Lung (tissue), 16 donors: ENCODE results near the gene LUC7L. TPM values are rescaled to one million over a fixed set of nuclear protein-coding genes. Genes with fewer than 3 reads are reported as not detected.

Experiments used
- ATAC-seq: fragments of 200-7000 bp; cut with Tn5 transposase; one replicate; pipeline ENCODE4 v1.9.1; 2020; ENCODE audit warnings: moderate number of reproducible peaks; ENCODE audit not compliant: insufficient read depth, low FRiP score
- DNase-seq, 3 donors: peaks; one replicate each; pipeline ENCODE4 v3.0.0-alpha.2; 2013 to 2017
- H3K27ac ChIP-seq, 2 donors: one replicate each; pipeline ENCODE4 v1.5.1; 2013; ENCODE audit warnings: mild to moderate bottlenecking in 2 of 2, moderate library complexity in 2 of 2, control low read depth in 1 of 2, inconsistent platforms in 1 of 2, low read depth in 1 of 2, low read length in 1 of 2
- H3K27me3 ChIP-seq, 3 donors: one replicate each; pipeline ENCODE4 v1.5.1; 2013; ENCODE audit warnings: low read length in 2 of 3; ENCODE audit not compliant: control insufficient read depth in 3 of 3, insufficient read depth in 3 of 3
- H3K36me3 ChIP-seq, 4 donors: one replicate each; pipeline ENCODE4 v1.5.1; 2013; ENCODE audit warnings: low read length in 4 of 4, mild to moderate bottlenecking in 1 of 4, moderate library complexity in 1 of 4; ENCODE audit not compliant: control insufficient read depth in 4 of 4, insufficient read depth in 4 of 4
- H3K4me1 ChIP-seq, 5 donors: one replicate each; pipeline ENCODE4 v1.5.1; 2013; ENCODE audit warnings: low read length in 5 of 5, mild to moderate bottlenecking in 2 of 5, moderate library complexity in 1 of 5; ENCODE audit not compliant: control insufficient read depth in 5 of 5, insufficient read depth in 5 of 5
- H3K4me3 ChIP-seq: one replicate; pipeline ENCODE4 v1.5.1; 2013; ENCODE audit warnings: mild to moderate bottlenecking, control low read depth, moderate library complexity
- H3K9ac ChIP-seq, 2 donors: one replicate each; pipeline ENCODE4 v1.5.1; 2013; ENCODE audit warnings: low read length in 2 of 2, control low read depth in 1 of 2; ENCODE audit not compliant: insufficient read depth in 1 of 2
- H3K9me3 ChIP-seq, 4 donors: one replicate each; pipeline ENCODE4 v1.5.1; 2013; ENCODE audit warnings: low read length in 3 of 4, mild to moderate bottlenecking in 1 of 4, moderate library complexity in 1 of 4; ENCODE audit not compliant: control insufficient read depth in 4 of 4, insufficient read depth in 3 of 4
- WGBS, 2 donors: extraction: QIAGEN DNeasy Blood & Tissue Kit; methylation state at CpG; one replicate each; pipeline ENCODE4 v1.1.7; 2013; 5-methylcytosine and 5-hydroxymethylcytosine counted together
- long read RNA-seq, 5 donors: transcript quantifications; one replicate each; lab custom pipeline, GENCODE V29; 2026
- polyA plus RNA-seq, 2 donors: library from polyadenylated mRNA; stranded (reverse); fragments of 200-250 nt; gene quantifications; one replicate each; pipeline ENCODE4 v1.2.1, GENCODE V29; 2013
- total RNA-seq, 2 donors: library from RNA; depleted of rRNA in 1 of 2; stranded (reverse); fragments of >200 nt in 1 of 2; gene quantifications; one replicate each; pipeline ENCODE4 v1.2.1, GENCODE V29; 2014 to 2021
- TF ChIP-seq, protein P1 (sequence below): IDR thresholded peaks from 2 replicates; pipeline ENCODE4 v1.5.1; 2012; ENCODE audit warnings: mild to moderate bottlenecking; ENCODE audit errors: control extremely low read depth, extremely low read depth
- donor health status: control.
- donor health status: control.
- donor health status: Bipolar disorder and iron deficiency.
- donor health status: healthy.
- donor health status: DM: yes; HTN: yes; CAD: no.

Gene LUC7L, protein sequence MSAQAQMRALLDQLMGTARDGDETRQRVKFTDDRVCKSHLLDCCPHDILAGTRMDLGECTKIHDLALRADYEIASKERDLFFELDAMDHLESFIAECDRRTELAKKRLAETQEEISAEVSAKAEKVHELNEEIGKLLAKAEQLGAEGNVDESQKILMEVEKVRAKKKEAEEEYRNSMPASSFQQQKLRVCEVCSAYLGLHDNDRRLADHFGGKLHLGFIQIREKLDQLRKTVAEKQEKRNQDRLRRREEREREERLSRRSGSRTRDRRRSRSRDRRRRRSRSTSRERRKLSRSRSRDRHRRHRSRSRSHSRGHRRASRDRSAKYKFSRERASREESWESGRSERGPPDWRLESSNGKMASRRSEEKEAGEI
- total RNA-seq (100 to 1,000 TPM in 1 of 2 donors, 10 to 100 TPM in 1; 56.3 to 115 TPM), polyA plus RNA-seq (100 to 1,000 TPM in 1 of 2 donors, 10 to 100 TPM in 1; 35.2 to 105 TPM)
- long read RNA-seq, donor 1, partial matches to known transcripts: 15 of 23 reads
- long read RNA-seq, donor 1, other reads (novel, unspliced or antisense): 0 of 23 reads
- long read RNA-seq, donor 2, partial matches to known transcripts: 0 of 7 reads
- long read RNA-seq, donor 2, other reads (novel, unspliced or antisense): 0 of 7 reads
- long read RNA-seq, donor 3, partial matches to known transcripts: 6 of 13 reads
- long read RNA-seq, donor 3, other reads (novel, unspliced or antisense): 0 of 13 reads
- long read RNA-seq, donor 4, partial matches to known transcripts: 9 of 15 reads
- long read RNA-seq, donor 4, other reads (novel, unspliced or antisense): 0 of 15 reads
- long read RNA-seq, donor 5, transcript LUC7L-201 (10 exons, 1,456 nt): major isoform, 9 of 34 reads
- long read RNA-seq, donor 5, partial matches to known transcripts: 20 of 34 reads
- long read RNA-seq, donor 5, other reads (novel, unspliced or antisense): 0 of 34 reads

DNA sequence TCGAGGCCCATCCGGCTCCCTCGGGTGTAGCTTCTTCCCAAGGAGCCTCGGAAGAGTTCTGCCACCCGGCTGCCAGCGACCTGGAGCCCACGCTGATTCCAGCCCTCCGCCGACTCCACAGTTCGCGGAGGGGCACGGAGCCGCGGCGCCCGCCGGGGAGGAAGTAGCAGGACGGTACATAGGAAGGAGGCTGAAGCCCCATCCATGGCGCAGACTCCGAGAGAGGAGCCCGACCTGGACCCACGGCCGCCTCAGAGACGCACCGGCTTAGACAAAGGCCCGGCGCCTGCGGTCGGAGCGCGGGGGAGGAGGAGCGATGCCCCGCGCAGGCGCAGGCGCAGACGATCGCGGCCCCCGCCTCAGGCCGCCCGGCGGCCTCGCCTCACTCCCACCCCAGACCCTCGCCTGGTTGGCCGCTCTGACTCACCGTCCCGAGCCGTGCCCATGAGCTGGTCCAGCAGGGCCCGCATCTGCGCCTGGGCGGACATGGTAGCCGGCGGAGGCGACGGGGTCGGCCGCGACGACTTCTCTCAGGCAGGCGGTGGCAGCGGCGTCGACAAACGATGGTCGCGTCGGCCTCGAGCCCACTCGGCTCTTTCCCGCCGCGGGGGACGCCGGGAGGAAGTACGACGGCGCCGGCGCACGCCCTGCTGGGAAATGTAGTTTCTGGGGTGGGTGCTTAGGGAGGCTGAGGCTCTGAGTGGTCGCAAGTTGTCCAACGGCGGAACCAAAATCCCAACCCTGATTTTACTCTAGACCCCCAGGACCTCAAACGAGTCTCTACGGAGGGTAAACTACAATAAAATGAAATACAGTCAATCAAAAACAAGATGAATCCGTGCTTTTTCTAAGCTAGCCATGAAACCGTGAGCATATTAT, at the start of gene LUC7L:
Gene LUC7L, minus strand, starts transcription at position 598 of the 879 bp plus-strand sequence. Its CDS starts 110 bp downstream, at position 488.
- TF ChIP-seq, protein P1, sequence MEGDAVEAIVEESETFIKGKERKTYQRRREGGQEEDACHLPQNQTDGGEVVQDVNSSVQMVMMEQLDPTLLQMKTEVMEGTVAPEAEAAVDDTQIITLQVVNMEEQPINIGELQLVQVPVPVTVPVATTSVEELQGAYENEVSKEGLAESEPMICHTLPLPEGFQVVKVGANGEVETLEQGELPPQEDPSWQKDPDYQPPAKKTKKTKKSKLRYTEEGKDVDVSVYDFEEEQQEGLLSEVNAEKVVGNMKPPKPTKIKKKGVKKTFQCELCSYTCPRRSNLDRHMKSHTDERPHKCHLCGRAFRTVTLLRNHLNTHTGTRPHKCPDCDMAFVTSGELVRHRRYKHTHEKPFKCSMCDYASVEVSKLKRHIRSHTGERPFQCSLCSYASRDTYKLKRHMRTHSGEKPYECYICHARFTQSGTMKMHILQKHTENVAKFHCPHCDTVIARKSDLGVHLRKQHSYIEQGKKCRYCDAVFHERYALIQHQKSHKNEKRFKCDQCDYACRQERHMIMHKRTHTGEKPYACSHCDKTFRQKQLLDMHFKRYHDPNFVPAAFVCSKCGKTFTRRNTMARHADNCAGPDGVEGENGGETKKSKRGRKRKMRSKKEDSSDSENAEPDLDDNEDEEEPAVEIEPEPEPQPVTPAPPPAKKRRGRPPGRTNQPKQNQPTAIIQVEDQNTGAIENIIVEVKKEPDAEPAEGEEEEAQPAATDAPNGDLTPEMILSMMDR: no peak
- H3K36me3 ChIP-seq: peaks cover 9 to 25% (median 17%) of the 10 kb centered on the region in 4 donors
- H3K9me3 ChIP-seq: peaks cover 0 to 2% (median 0%) of the 10 kb centered on the region in 4 donors
- H3K4me1 ChIP-seq: peaks cover 3 to 16% (median 5%) of the 10 kb centered on the region in 5 donors
- DNase-seq (peak; percentile 92 to 94 (median 93)), ATAC-seq (peak; percentile 95)
- peak within 1 kb of the TSS; percentile 92 for H3K4me3 ChIP-seq
- no peaks in the 10 kb centered on the region for H3K27me3 ChIP-seq
- peak within 1 kb of the TSS; percentile 61 to 79 for H3K9ac ChIP-seq
- 1% methylated on average over 80 to 88 of the region's 88 CpGs for WGBS, 2 donors
- H3K27ac ChIP-seq: peak within 1 kb of the TSS; percentile 98 to 99

DNA sequence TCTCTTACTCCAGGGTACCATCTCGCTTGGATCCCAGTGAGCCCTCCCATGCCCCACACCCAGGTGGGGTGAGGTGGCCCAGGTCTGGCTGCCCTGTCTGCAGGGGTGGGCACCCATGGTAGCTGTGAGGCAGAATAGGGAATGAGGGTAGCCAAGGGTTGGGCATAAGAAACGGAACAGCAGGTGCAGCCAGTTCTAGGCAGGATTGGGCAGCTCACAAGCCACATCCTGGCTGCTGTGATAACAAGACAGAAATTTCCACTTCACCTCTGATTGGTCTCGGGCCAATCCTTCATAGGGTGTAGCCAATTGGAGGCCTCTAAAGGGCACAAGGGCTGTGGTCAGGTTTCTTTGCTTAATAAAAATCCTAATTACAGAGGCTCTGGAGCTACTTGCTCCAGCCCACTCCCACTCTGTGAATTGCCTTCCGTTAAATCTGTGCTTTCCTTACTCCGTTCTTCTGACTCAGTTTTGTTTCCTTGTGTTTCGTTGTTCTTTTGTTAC, 49.7 kb upstream of the LUC7L start:
- Histone ChIP-seq H3K27me3 (peaks cover 7 to 25% (median 9%) of the 10 kb centered on the region in 3 donors), H3K4me1 (peaks cover 0 to 20% (median 0%) of the 10 kb centered on the region in 5 donors), H3K27ac (no peak overlapping the region), H3K9ac (no peak overlapping the region), H3K9me3 (peaks cover 0 to 1% (median 0%) of the 10 kb centered on the region in 4 donors), H3K36me3 (no peaks in the 10 kb centered on the region), H3K4me3 (no peak overlapping the region)
- ATAC-seq: no peak
- 45 to 56% methylated on average over 6 of the region's 6 CpGs for WGBS, 2 donors
- TF ChIP-seq, protein P1: no peak
- peak; percentile 34 to 64 (median 50) for DNase-seq

DNA sequence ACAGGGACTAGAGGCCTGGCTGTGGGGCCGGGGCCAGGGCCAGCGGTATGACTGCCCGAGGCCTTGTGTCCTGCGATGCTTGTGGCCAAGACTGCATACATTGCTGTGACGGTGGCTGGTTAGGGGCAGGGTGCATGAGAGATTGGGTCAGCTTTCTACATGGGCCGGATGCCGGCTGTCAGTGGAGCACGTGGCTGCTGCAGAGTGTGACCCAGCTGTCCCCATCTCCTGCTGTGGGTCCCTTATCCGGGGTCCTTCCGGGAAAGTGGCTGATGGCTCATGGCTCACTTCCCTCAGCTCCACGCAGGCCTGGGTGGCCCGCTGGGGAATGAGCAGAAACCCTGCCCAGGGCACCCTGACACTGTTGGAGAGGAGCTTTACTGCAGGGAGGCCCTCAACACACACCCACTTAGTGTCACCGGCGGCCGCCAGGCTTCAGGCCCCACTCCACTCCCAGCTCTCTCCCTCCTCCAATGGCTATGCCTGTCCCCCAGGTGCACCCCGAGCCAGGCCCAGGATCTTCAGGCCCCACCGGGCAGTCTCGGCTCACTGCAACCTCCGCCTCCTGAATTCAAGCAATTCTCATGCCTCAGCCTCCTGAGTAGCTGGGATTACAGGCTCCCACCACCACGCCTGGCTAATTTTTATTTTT, 47.3 kb upstream of the LUC7L start:
- WGBS, 2 donors: 77 to 86% methylated on average over 20 of the region's 20 CpGs
- H3K27me3 ChIP-seq: peaks cover 6 to 30% (median 7%) of the 10 kb centered on the region in 3 donors
- TF ChIP-seq, protein P1: no peak
- H3K36me3 ChIP-seq: no peaks in the 10 kb centered on the region
- H3K9me3 ChIP-seq: peaks cover 0 to 1% (median 0%) of the 10 kb centered on the region in 4 donors
- H3K4me1 ChIP-seq: peaks cover 0 to 20% (median 0%) of the 10 kb centered on the region in 5 donors
- H3K27ac ChIP-seq: peak overlapping the region in 1 of 2 donors; percentile 34
- DNase-seq: peak; percentile 54 to 76 (median 71)
- H3K9ac ChIP-seq: no peak overlapping the region
- no peak for ATAC-seq
- H3K4me3 ChIP-seq: no peak overlapping the region
